ENCODE results near the gene NUP188.

NUP188 gene

GRCh38 chr9:129014608-129015007, 67.1 kb downstream of the NUP188 start:
- DNase-seq (ENCODE audit: low spot score): no peak
- TF ChIP-seq CTCF (IDR thresholded peaks at IDR 0.05; ENCODE audit: extremely low read depth, missing control alignments): no peak

GRCh38 chr9:129021091-129021490, 73.6 kb downstream of the NUP188 start:
- TF ChIP-seq CTCF (IDR thresholded peaks at IDR 0.05; ENCODE audit: extremely low read depth, missing control alignments): no peak
- DNase-seq (ENCODE audit: low spot score): peak; percentile 75

- DNase-seq (ENCODE audit: low spot score): no peak
- no peak for TF ChIP-seq CTCF (IDR thresholded peaks at IDR 0.05; ENCODE audit: extremely low read depth, missing control alignments)
Observed at GRCh38 chr9:129022037-129022436, 74.5 kb downstream of the NUP188 start.

- no peak for TF ChIP-seq CTCF (IDR thresholded peaks at IDR 0.05; ENCODE audit: extremely low read depth, missing control alignments)
- DNase-seq (ENCODE audit: low spot score): no peak
Observed at GRCh38 chr9:129023036-129023907, 75.8 kb downstream of the NUP188 start.

GRCh38 chr9:129023908-129024233, 76.4 kb downstream of the NUP188 start:
- DNase-seq (ENCODE audit: low spot score): no peak
- no peak for TF ChIP-seq CTCF (IDR thresholded peaks at IDR 0.05; ENCODE audit: extremely low read depth, missing control alignments)

GRCh38 chr9:129026442-129027223, 79.1 kb downstream of the NUP188 start:
- no peak for DNase-seq (ENCODE audit: low spot score)
- TF ChIP-seq CTCF (IDR thresholded peaks at IDR 0.05; ENCODE audit: extremely low read depth, missing control alignments): no peak

- TF ChIP-seq CTCF (IDR thresholded peaks at IDR 0.05; ENCODE audit: extremely low read depth, missing control alignments): no peak
- no peak for DNase-seq (ENCODE audit: low spot score)
Observed at GRCh38 chr9:129027224-129027684, 79.8 kb downstream of the NUP188 start.

All from GM20000 (cell line).